WTC11 (cell line): Measurements from ENCODE around the gene SHANK1. TPM values are rescaled to one million over a fixed set of nuclear protein-coding genes. Genes with fewer than 3 reads are reported as not detected.

Experiments
- ATAC-seq: fragments of 200-7000 bp; cut with Tn5 transposase; 2 replicates; pipeline ENCODE4 v1.10.0; 2021; ENCODE audit warnings: mild to moderate bottlenecking, moderate library complexity
- CTCF ChIA-PET: fragments of 300-600 bp; sonication (Branson Sonifier 250); formaldehyde crosslinking; loops from one replicate; lab custom pipeline; 2021; ENCODE audit warnings: antibody characterized with exemption; lab: Charles Lee
- POLR2A ChIA-PET: fragments of 350-600 bp; sonication (Branson Sonifier 250); formaldehyde crosslinking; loops from one replicate; lab custom pipeline; 2021; ENCODE audit warnings: antibody characterized with exemption; lab: Charles Lee
- DNase-seq: peaks from one replicate; pipeline ENCODE4 v3.0.0; 2021; ENCODE audit warnings: low spot score
- H3K27ac Mint-ChIP-seq: 2 replicates; pipeline ENCODE4 v1.8.0; 2021; ENCODE audit warnings: mixed read lengths
- H3K27me3 Mint-ChIP-seq: 2 replicates; pipeline ENCODE4 v1.8.0; 2021; ENCODE audit warnings: low read depth, mild to moderate bottlenecking, moderate library complexity, mixed read lengths
- H3K36me3 Mint-ChIP-seq: 2 replicates; pipeline ENCODE4 v1.8.0; 2021; ENCODE audit warnings: mixed read lengths
- H3K4me1 Mint-ChIP-seq: 2 replicates; pipeline ENCODE4 v1.8.0; 2022; ENCODE audit warnings: mixed read lengths
- H3K4me3 Mint-ChIP-seq: 2 replicates; pipeline ENCODE4 v1.8.0; 2021; ENCODE audit warnings: mild to moderate bottlenecking, moderate library complexity, mixed read lengths
- H3K9me3 Mint-ChIP-seq: 2 replicates; pipeline ENCODE4 v1.8.0; 2021; ENCODE audit warnings: mixed read lengths
- AR ChIP-seq: fragments of 250-450 bp; sonication (Bioruptor Pico); IDR thresholded peaks from 2 replicates; pipeline ENCODE4 v1.9.0; 2021; ENCODE audit warnings: mild to moderate bottlenecking
- CBFB ChIP-seq: sonication (generic); formaldehyde crosslinking; IDR thresholded peaks from 2 replicates; pipeline ENCODE4 v1.8.1; 2022; ENCODE audit warnings: mild to moderate bottlenecking, low read depth, missing genetic modification reagents
- E2F4 ChIP-seq: sonication (generic); formaldehyde crosslinking; IDR thresholded peaks from 2 replicates; pipeline ENCODE4 v1.8.1; 2022; ENCODE audit warnings: low read depth, mild to moderate bottlenecking, moderate library complexity, missing genetic modification reagents, borderline replicate concordance
- EMX1 ChIP-seq: fragments of 250-450 bp; sonication (Bioruptor Pico); IDR thresholded peaks from 2 replicates; pipeline ENCODE4 v1.8.0; 2021; ENCODE audit warnings: mild to moderate bottlenecking
- FOXK1 ChIP-seq: sonication (generic); formaldehyde crosslinking; IDR thresholded peaks from 2 replicates; pipeline ENCODE4 v1.8.0; 2022; ENCODE audit warnings: mild to moderate bottlenecking, moderate library complexity, missing genetic modification reagents
- FOXP1 ChIP-seq: sonication (generic); formaldehyde crosslinking; IDR thresholded peaks from 2 replicates; pipeline ENCODE4 v1.8.0; 2022; ENCODE audit warnings: missing genetic modification reagents, mild to moderate bottlenecking, moderate library complexity, borderline replicate concordance
- GRHL2 ChIP-seq: fragments of 250-450 bp; sonication (Bioruptor Pico); IDR thresholded peaks from 2 replicates; pipeline ENCODE4 v1.8.0; 2022; ENCODE audit warnings: mild to moderate bottlenecking, moderate library complexity; ENCODE audit not compliant: insufficient replicate concordance, severe bottlenecking
- IRF1 ChIP-seq: sonication (generic); formaldehyde crosslinking; IDR thresholded peaks from 2 replicates; pipeline ENCODE4 v1.8.0; 2023; ENCODE audit warnings: missing genetic modification reagents
- JAZF1 ChIP-seq: fragments of 250-450 bp; sonication (Bioruptor Pico); IDR thresholded peaks from 2 replicates; pipeline ENCODE4 v1.9.0; 2021; ENCODE audit warnings: moderate library complexity, mild to moderate bottlenecking, inconsistent platforms
- MAX ChIP-seq: sonication (generic); formaldehyde crosslinking; IDR thresholded peaks from 2 replicates; pipeline ENCODE4 v1.8.0; 2022; ENCODE audit warnings: mild to moderate bottlenecking, missing genetic modification reagents
- NFE2L1 ChIP-seq: sonication (generic); formaldehyde crosslinking; IDR thresholded peaks from 2 replicates; pipeline ENCODE4 v1.8.1; 2023; ENCODE audit warnings: missing genetic modification reagents
- STAT6 ChIP-seq: sonication (generic); formaldehyde crosslinking; conservative IDR thresholded peaks from 2 replicates; pipeline ENCODE4 v1.8.1; 2023; ENCODE audit warnings: mild to moderate bottlenecking, low read depth, missing genetic modification reagents, moderate library complexity
- TCF7 ChIP-seq: sonication (generic); formaldehyde crosslinking; IDR thresholded peaks from 2 replicates; pipeline ENCODE4 v1.8.0; 2022; ENCODE audit warnings: mild to moderate bottlenecking, low read depth, missing genetic modification reagents, moderate library complexity
- TEAD1 ChIP-seq: sonication (generic); formaldehyde crosslinking; IDR thresholded peaks from 2 replicates; pipeline ENCODE4 v1.8.0; 2022; ENCODE audit warnings: mild to moderate bottlenecking, missing genetic modification reagents
- TP53 ChIP-seq: sonication (generic); formaldehyde crosslinking; IDR thresholded peaks from 2 replicates; pipeline ENCODE4 v1.8.1; 2023; ENCODE audit warnings: mild to moderate bottlenecking, missing genetic modification reagents
- USF1 ChIP-seq: sonication (generic); formaldehyde crosslinking; IDR thresholded peaks from 2 replicates; pipeline ENCODE4 v1.8.0; 2022; ENCODE audit warnings: mild to moderate bottlenecking, missing genetic modification reagents
- USF2 ChIP-seq: sonication (generic); formaldehyde crosslinking; IDR thresholded peaks from 2 replicates; pipeline ENCODE4 v1.8.1; 2023; ENCODE audit warnings: mild to moderate bottlenecking, missing genetic modification reagents, moderate library complexity
- ZBTB43 ChIP-seq: sonication (generic); formaldehyde crosslinking; IDR thresholded peaks from 2 replicates; pipeline ENCODE4 v1.8.1; 2023; ENCODE audit warnings: mild to moderate bottlenecking, missing genetic modification reagents
- ZNF219 ChIP-seq: sonication (generic); formaldehyde crosslinking; IDR thresholded peaks from 2 replicates; pipeline ENCODE4 v1.8.0; 2023; ENCODE audit warnings: missing genetic modification reagents, mild to moderate bottlenecking, borderline replicate concordance
- ZNF263 ChIP-seq: sonication (generic); formaldehyde crosslinking; IDR thresholded peaks from 2 replicates; pipeline ENCODE4 v1.8.1; 2022; ENCODE audit warnings: low read depth, mild to moderate bottlenecking, moderate library complexity, missing genetic modification reagents
- ZNF317 ChIP-seq: sonication (generic); formaldehyde crosslinking; IDR thresholded peaks from 2 replicates; pipeline ENCODE4 v1.8.1; 2023; ENCODE audit warnings: low read depth, mild to moderate bottlenecking, moderate library complexity, missing genetic modification reagents, borderline replicate concordance
- total RNA-seq: library from RNA; stranded (reverse); gene quantifications from 3 replicates; pipeline ENCODE4 v1.2.3, GENCODE V29; 2021

The SHANK1 gene
- total RNA-seq, 1 experiment from 2014 or later, result 8.7 TPM

- TF ChIP-seq ZNF219 (CRISPR knock-in tag) (no peak), FOXK1 (no peak)
- TF ChIP-seq, all 79 proteins: peak for 0
Measured at GRCh38 chr19:50710612-50711011, 9.0 kb downstream of the SHANK1 start (continued).

GRCh38 chr19:50710094-50710493 lies 9.5 kb downstream of the SHANK1 start:
- Mint-ChIP-seq H3K27ac (no peak overlapping the region), H3K9me3 (no peaks in the 10 kb centered on the region), H3K4me1 (peaks cover 7% of the 10 kb centered on the region), H3K4me3 (no peak overlapping the region), H3K36me3 (no peaks in the 10 kb centered on the region), H3K27me3 (peaks cover 18% of the 10 kb centered on the region)
- ChIA-PET CTCF (interaction anchor here (0.7 to 2.0 kb wide), 4 partner anchors 15 to 212 kb away, joined by 3 to 11 read pairs (median 4); no protein-coding TSS in a partner anchor), POLR2A (no interaction called here)
- DNase-seq (no peak), ATAC-seq (no peak; the same call in none of the 2 replicates)
- peak; percentile 49; the same call in 1 of the 2 replicates for TF ChIP-seq MAX (CRISPR knock-in tag)
- TF ChIP-seq USF2 (CRISPR knock-in tag), result peak; percentile 62
- 0 out of 2 replicates have a peak, but pooled peaks have one; percentile 29 for TF ChIP-seq TCF7
- TF ChIP-seq TEAD1, result no peak
- peak; percentile 46; the same call in 1 of the 2 replicates for TF ChIP-seq USF1 (CRISPR knock-in tag)
- TF ChIP-seq NFE2L1 (CRISPR knock-in tag), result 0 out of 2 replicates have a peak, but pooled peaks have one; percentile 22
- peak; percentile 22; the same call in 1 of the 2 replicates for TF ChIP-seq FOXP1 (CRISPR knock-in tag)
- no peak for TF ChIP-seq ZNF317 (CRISPR knock-in tag)

- H3K27ac Mint-ChIP-seq, result no peak overlapping the region
- no peak for TF ChIP-seq E2F4 (CRISPR knock-in tag)
- no peak for TF ChIP-seq AR (CRISPR knock-in tag)
- no peak for TF ChIP-seq ZNF263
- no peak for TF ChIP-seq EMX1 (CRISPR knock-in tag)
- TF ChIP-seq IRF1 (CRISPR knock-in tag), result no peak
- TF ChIP-seq GRHL2, result no peak
- TF ChIP-seq STAT6 (CRISPR knock-in tag), result no peak
- TF ChIP-seq CBFB (CRISPR knock-in tag), result no peak
- no peak for TF ChIP-seq JAZF1
- TF ChIP-seq TP53, result no peak
- TF ChIP-seq ZBTB43, result no peak
Measured at GRCh38 chr19:50708179-50708879, 11.3 kb downstream of the SHANK1 start.

More at GRCh38 chr19:50708179-50708879, 11.3 kb downstream of the SHANK1 start:
- no peak for DNase-seq
- POLR2A ChIA-PET, result no interaction called here
- Mint-ChIP-seq H3K4me1 (peaks cover 13% of the 10 kb centered on the region), H3K4me3 (no peak overlapping the region), H3K36me3 (no peaks in the 10 kb centered on the region), H3K9me3 (no peaks in the 10 kb centered on the region), H3K27me3 (peaks cover 25% of the 10 kb centered on the region)
- CTCF ChIA-PET, result interaction anchor here (1.6 to 7.8 kb wide), 2 partner anchors 15 to 72 kb away, joined by 6 to 184 read pairs; partner anchors contain the start of gene CLEC11A
- no peak for ATAC-seq
